NCI-H2227 (cell line): Measurements from ENCODE around the gene XXYLT1.

Experiments used
- DNase-seq: peaks from one replicate; lab custom pipeline; 2025; ENCODE audit not compliant: unreplicated experiment; lab: John Stamatoyannopoulos, UW

Gene XXYLT1

DNA sequence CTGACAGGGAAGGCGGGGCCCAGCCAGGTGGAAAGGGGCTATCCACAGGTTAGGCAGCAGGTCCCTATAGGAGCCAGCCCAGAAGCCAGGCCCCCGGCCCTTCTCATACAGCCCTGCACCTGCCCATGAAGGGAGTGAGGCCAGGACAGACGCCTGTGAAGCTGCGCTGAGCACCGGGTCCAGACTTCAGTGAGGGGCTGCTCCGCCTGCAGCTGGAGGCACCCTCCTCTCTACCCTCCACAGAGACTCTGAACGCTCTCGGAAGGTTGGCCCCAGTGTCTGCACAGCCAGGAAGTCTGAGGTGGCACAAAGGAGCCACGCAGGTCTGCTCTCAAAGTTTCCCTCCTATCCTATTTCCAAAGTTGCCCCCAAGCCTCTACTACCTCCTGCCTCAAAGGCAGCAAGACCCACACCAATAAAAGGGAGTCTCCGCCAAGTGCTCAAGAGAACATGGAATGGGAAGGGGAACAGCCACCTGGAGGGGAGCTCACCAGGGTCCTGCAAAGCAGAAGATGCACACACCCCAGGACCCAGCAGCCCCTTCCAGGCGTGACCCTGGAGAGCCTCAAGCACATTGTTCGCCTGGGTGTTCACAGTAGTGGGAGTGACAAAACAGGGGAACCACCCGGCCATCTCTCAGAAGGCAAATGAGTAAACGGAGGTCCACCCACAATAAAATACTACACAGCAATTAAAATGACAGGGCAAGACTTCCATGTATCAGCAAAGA is 19.5 kb downstream of the XXYLT1 start:
- DNase-seq, result no peak

GRCh38 chr3:195250473-195251251 is 20.3 kb downstream of the XXYLT1 start:
- no peak for DNase-seq

GRCh38 chr3:195249858-195250464 is 21.0 kb downstream of the XXYLT1 start:
- no peak for DNase-seq

DNA sequence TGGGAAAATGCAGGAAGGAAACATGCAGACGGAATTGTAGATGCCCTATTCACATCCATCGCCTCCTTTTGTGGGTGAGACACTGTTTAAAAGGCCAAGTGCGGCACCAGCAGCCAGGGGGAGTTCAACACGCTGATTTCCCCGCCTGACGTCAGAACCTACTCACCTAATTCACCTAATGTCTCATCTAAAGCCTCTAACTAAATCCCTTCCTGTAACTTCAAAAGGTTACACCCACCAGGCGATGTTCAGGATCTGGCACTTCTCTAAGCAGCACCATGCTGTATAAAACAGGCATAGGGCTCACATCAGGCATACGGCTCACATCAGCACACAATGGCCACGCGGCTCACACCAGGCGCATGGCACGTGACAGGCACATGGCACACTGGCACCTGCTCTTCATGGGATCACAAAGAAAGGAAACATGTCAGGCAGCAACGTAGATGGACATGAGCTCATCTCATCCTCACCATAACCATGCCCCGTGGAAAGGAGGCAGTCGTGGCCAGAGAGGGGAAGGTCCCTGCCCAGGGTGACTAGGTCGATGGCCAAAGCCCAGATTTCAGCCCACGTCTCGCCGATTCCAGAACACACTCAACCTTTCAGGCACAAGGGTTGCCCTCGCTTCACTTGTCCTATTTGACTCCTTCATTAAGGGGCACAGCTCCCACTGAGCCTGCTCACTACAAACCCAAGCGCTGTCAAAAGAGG is 21.7 kb downstream of the XXYLT1 start:
- no peak for DNase-seq

GRCh38 chr3:195248281-195248680 is 22.7 kb downstream of the XXYLT1 start:
- DNase-seq, result no peak

- no peak for DNase-seq
These were observed 23.1 kb downstream of the XXYLT1 start for GRCh38 chr3:195247863-195248189.

DNA sequence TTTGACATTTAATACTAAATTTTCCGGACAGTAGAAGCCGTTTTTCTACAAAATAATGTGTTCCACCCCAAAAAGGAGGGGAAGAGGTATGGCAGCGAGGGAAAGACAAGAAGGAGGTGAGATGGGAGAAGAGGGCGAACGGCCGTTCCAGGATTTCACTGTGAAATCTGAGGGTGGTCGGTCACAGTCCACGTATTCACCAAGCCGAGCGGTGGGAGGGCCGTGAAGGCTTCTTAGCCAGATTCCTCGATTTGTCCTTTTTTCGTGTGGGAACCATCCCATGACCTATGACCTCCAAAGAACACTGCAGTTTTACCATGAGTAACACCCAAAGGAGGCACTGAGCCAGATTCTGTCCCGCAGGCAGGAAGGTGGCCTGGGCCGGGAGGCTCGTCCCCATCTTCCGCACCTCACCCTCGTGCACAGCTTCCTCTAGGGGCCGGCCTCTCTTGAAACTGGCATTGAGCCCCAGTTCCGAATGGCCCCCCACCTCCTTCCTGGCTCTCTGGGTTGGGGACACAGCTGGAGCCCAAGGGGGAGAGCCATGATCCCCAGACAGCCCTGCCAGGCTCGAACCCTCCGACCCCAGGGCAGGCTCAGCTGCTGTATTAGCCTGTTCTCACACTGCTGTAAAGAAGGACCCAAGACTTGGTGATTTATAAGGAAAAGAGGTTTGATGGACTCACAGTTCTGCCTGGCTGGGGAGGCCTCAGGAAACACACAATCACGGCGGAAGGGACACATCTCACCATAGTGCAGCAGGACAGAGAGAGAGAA is 23.7 kb downstream of the XXYLT1 start:
- DNase-seq, result no peak

GRCh38 chr3:195246581-195246995 is 24.4 kb downstream of the XXYLT1 start:
- no peak for DNase-seq

DNA sequence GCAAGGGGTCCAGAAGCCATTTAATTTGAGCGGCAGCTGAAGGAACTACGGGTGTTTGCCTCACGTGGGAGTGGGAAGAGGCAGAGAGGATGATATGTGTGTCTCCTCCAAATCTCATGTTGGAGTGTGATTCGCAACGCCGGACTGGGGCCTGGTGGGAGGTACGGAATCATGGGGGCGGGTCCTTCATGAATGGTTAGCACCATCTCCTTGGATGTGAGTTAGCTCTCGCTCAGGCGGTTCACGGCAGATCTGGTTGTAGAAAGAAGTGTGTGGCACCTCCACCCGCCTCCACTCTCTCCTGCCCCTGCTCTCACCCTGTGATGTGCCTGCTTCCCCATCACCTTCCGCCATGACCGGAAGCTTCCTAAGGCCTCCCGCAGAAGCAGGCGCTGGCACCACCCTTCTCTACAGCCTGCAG is 25.4 kb downstream of the XXYLT1 start:
- DNase-seq, result no peak

GRCh38 chr3:195241592-195242355 is 29.2 kb downstream of the XXYLT1 start:
- DNase-seq, result no peak

DNA sequence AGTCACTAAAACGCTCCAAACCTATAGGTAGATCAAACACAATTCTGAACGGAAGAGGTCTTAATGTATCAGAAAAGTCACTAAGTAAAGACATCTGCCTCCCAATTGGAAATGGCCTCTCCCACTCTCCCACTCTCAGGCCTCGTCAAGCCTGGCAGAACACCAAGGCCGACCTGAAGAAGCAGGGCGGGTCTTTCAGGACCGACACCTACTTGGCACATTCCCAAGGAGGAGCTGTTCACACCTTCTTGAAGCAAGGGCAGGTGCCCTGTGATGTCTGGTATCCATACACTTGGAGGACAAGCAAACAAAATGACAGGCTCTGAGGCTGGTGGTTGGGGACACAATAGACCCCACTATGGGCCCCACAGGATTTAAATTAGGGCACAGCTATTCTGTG is 30.0 kb downstream of the XXYLT1 start:
- DNase-seq, result no peak

- DNase-seq, result no peak
These were observed 30.7 kb downstream of the XXYLT1 start for GRCh38 chr3:195240171-195240701.

DNA sequence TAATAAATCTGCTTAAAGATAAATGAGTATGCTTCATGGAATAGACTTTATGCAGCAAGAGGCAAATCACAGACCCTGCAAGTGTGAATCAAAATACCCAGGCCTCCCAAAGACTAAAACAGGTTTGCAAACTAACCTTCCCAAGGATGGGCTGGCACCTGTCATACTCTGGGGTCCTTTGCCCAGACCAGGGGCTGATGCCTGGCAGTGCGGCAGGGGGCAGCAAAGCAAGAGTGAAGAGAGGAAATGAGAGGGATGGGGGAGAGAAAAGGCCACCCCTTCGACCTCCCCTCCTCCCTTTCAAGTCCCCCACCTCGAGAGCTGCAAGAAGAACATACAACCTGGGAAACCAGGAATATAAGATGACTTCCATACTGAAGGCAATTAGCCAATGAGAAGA is 31.8 kb downstream of the XXYLT1 start:
- no peak for DNase-seq

GRCh38 chr3:195238586-195239118 is 32.3 kb downstream of the XXYLT1 start:
- no peak for DNase-seq

DNA sequence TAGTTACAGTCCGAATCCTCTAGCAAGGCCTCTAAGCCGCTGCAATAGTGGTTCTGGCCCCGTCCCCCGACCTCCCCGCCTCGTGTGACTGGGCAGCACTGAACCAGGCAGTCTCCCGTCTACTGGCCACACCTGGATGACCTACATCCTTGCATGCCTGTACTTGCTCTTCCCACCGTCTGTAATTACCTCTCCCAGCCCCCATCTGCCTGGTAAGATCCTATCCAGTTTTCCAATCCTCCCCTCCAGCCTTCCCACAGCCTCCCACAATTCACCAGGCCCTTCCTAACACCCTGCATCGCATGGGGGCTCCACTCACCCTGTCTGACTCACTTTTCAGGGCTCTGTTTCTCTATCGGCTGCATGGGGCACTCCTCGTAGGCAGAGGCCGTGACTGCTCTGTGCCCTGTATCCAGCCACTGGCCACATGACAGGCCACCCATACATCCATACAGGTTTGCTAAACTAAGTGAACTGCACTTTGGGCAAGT is 32.8 kb downstream of the XXYLT1 start:
- DNase-seq, result no peak

DNA sequence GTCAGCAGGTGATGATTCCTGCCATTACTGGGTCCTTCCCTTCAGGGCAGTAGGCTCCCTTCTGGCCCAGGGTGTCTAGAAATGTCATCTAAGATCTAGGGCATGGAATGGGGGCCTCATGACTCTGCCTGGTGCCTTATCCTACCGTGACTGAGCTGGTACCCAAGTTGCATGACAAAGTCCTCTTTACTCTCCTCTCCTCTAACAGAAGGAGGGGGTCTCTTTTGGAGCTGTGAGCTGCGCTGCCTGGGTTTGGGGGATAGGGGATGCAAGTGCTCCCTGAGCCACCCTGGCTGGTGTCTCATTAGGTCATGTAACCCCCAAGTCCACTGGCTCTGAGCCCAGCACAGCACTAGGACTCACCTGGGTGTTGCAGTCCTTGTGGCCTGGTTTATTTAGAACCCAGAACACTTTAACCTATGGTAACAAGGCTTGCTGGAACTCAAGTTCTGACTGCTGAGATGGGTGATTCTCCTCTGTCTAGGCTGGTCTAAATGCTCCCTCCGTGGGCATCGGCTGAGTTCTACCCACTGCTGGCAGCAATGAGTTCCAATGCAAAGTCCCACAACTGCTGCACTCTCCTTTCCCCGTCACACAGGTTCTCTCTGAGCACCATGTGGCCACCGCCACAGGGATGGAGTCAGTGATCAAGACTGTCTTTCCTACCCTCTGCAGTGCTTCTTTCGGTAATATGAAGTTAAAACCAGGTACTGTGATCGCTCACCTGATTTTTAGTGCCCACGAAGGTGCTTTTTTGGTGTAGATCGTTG is 34.0 kb downstream of the XXYLT1 start:
- DNase-seq, result no peak

DNA sequence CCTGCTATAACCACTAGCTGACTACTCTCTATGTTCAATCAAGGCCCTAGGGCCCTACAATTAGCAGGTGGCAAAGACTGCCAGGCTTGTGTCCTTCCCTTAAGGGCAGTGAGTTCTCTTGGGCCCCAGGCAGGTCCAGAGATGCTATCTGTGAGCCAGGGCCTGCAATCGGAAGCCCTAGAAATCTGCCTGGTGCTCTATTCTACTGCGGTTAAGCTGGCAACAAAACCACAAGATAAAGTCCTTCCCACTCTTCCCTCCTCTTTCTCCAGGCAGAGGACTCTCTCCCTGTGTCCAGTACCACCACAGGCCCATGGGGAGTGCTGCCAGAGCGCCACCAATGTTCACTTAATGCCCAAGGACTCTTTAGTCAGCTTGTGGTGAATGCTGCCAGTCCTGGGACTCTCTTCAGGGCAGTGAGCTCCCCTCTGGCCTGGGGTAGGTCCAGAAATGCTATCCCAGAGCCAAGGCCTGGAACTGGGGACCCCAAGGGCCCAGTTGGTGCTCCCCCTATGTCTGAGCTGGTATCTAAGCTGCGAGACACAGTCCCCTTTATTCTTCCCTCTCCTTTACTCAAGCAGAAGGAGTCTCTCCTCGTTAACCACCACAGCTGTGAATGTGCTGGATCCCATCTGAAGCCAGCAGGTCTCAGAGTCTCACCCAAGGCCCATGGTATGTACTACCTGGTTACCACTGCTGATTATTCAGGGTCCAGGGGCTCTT is 34.7 kb downstream of the XXYLT1 start:
- no peak for DNase-seq

- DNase-seq, result no peak
These were observed 40.7 kb downstream of the XXYLT1 start for GRCh38 chr3:195230244-195230643.
